Kidney glomerular epithelial cell (primary cell): ENCODE results near the gene FBXO27.
A peak's percentile ranks its signal among the peaks of the same experiment; 100 is the strongest.
"Not testable (repeated sequence)": the region's sequence is repeated elsewhere in the genome, so short reads cannot be mapped to it uniquely, and the experiment has no call there.

ENCODE experiments used
- DNase-seq: peaks from one replicate; lab custom pipeline; 2025; lab: John Stamatoyannopoulos, UW

Gene FBXO27, protein sequence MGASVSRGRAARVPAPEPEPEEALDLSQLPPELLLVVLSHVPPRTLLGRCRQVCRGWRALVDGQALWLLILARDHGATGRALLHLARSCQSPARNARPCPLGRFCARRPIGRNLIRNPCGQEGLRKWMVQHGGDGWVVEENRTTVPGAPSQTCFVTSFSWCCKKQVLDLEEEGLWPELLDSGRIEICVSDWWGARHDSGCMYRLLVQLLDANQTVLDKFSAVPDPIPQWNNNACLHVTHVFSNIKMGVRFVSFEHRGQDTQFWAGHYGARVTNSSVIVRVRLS

DNA sequence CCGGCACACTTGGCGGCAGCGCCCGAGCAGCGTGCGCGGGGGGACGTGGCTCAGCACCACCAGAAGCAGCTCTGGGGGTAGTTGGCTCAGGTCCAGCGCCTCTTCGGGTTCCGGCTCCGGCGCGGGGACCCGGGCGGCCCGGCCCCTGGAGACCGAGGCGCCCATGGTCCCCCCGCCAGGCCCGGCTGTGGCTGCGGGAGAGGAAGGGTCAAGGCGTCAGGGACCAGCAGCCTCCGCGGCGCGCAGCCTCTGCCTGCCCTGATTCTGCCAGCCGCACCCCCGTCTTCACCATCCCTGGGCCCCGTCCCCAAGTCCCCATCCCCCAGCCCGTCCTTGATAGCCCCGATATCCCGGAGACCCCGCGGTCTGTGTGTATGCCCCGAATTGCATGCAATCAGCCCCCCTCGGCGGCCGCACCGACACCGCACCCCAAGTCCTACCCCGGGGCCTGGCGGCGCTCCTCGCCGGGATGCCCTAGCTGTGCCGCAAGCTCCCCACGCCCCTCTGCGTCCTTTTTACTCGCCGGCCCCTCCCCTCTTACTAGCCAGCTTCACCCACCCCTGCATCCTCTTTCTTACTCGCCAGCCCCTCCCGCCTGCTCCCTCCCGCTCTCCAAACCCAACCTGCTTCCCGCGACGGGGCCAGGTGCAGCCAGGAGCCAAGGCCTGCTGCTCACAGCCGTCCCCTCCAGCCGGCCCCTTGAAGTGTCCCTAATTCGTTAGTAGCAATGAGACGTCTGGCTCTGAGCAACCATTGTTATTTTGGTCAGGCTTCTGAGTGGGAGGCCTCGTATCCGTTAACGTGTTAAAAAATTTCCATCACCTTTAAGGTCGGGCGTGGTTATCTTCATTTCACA, at the start of gene FBXO27:
Gene FBXO27, minus strand, starts transcription at position 487 of the 856 bp plus-strand sequence. Its CDS starts 322 bp downstream, at position 165.
- no peak for DNase-seq

DNA sequence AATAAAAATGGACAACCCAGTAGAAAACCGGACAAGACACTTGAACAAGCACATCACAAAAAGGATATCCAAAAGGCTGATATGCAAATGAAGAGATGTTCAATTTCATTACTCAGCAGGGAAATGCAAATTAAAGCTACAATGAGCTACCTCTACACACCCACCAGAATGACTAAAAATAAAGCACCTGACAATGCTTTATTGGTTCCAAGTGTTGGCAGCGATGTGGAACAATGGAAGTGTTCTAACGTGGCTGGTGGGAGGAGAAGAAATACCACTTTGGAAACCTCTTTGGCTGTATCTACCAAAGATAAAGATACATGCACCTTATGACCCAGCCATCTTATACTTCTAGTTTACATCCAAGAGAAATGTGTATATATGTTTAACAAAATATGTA, 48.1 kb upstream of the FBXO27 start:
- no peak for DNase-seq

DNA sequence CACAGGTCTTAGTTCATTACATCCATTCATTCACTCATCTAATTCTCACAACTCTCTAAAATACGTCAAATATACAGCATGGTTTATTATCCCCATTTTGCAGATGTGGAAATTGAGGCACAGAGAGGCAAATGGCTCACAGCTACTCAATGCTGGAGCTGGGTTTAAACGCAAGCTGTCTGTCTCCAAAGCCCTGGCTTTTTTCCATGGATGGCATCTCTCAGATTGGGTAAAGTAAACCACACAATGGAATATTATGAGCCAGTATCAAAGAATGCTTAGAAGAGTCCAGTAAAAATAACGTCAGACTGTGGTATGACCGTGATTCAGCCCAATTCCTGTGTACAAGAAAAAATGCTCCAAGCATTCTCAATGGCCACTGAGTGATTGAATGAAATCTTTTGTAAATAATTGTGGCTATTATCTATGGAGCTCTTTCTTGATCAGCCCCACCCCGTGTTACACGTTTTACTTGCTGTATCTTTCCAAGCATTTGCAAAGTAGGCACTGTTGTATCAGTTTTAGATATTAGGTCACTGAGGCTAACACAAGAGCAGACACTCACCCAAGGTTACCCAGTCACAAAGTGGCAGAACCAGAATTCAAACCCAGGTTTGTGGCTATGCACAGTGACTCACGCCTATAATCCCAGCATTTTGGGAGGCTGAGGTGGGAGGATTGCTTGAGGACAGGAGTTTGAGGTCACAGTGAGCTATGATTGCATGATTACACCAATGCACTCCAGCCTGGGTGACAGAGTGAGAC, 46.3 kb upstream of the FBXO27 start:
- peak; percentile 93 for DNase-seq

DNA sequence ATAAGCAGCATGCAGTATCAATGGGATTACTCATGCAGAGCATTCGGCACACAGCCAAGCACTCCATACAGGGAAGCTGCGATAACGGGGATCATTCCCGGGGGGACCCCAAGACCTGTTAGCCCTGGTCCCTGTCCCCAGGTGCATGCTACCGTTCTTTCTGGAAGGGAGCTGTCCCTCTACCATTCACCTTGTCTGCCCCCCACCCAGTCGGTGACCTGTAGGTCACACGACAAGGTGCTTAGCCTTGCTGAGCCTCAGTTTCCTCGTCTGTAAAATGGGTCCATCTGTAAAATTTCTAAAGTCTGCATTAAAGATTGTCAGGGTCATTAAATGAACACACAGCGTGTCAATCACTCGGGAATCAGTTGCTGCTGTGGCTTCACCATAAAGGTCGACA, 45.0 kb upstream of the FBXO27 start:
- no peak for DNase-seq

DNA sequence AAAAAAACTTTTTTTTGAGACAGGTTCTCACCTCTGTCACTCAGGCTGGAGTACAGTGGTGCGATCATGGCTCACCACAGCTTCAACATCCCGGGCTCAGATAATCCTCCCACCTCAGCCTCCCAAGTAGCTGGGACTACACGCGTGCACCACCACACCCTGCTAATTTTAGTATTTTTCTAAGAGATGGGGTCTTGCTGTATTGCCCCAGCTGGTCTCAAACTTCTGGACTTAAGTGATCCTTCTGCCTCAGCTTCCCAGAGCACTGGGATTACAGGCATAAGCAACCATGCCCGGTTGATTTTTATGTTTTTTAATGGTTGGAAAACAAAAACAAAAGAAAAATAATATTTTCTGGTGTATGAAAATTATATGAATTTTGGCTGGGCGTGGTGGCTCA, 42.6 kb upstream of the FBXO27 start:
- no peak for DNase-seq

DNA sequence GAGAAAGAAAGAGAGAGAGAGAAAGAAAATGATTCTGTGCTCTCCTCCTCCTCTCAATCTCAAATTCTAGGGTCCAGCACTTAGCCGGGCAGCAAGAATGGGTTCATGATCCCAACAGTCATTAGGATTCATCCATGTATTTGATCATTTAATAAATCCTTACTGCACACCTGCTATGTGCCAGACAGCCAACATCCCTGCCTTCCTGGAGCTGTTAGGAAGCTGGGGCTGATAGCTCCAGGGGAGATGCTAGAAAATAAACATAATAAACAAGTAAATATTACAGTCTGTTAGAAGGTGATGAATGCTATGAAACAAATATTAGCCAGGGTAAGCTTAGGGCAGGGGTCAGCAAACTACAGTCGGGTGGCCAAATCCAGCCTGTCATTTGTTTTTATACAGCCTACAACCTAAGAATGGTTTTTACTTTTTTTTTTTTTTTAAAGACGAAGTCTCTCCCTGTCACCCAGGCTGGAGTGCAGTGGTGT, 41.9 kb upstream of the FBXO27 start:
- no peak for DNase-seq

DNA sequence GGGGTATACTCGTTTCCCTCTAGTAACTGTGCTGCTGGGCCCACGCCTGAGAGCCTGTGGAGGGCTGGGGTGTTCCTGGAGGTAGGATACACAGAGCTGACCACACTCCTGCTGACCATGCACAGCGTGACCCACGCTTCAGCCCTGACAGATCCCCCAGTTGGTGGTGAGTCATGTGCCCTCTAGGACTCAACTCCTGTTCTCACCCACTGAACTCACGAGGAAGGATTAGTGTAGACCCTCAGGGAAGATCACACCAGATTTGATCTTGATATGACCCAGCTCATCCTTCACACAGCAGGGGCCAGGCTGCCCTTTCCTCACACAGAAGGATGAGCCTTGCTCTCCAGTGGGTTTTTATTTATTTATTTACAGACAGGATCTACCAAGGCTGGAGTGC, 38.5 kb upstream of the FBXO27 start:
- DNase-seq = no peak

DNA sequence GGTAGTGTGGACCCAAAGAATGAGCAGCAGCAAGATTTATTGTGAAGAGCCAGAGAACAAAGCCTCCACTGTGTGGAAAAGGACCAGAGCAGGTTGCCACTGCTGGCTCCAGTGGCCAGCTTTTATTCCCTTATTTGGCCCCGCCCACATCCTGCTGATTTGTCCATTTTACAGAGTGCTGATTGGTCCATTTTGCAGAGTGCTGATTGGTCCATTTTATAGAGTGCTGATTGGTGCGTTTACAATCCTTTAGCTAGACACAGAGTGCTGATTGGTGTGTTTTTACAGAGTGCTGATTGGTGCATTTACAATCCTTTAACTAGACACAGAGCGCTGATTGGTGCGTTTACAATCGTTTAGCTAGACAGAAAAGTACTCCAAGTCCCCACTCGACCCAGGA, 35.9 kb upstream of the FBXO27 start:
- not testable (repeated sequence) for DNase-seq

DNA sequence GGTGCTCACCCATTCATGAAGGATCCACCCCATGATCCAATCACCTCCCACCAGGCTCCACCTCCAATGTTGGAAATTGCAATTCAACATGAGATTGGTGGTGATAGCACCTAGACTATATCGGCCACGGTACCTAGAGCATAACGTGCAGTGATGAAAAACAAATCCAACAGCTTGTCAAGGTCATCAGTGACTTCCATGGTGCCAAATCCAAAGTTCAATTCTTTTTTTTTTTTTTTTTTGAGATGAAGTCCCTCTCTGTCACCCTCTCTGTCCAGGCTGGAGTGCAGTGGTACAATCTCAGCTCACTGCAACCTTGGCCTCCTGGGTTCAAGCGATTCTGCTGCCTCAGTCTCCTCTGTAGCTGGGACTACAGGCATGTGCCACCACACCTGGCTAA, 34.8 kb upstream of the FBXO27 start:
- DNase-seq = no peak

DNA sequence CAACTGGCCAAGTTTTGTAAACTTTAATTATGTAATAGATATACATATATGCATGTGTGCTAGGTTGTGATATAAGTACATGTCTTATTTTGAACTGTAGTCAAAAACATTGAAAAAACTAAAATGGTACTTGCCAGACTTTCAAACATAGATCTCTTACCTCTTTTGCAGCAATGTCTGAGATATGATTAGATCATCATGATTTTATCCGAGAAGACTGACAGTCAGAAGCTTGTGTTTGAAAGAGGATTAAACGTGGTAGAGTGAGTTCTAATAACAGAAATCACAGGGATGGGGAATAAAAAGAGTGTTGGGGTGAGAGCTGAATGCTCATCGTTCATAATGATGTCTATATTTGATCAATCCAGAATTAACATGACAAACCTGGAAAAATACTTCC, 33.6 kb upstream of the FBXO27 start:
- DNase-seq = no peak

DNA sequence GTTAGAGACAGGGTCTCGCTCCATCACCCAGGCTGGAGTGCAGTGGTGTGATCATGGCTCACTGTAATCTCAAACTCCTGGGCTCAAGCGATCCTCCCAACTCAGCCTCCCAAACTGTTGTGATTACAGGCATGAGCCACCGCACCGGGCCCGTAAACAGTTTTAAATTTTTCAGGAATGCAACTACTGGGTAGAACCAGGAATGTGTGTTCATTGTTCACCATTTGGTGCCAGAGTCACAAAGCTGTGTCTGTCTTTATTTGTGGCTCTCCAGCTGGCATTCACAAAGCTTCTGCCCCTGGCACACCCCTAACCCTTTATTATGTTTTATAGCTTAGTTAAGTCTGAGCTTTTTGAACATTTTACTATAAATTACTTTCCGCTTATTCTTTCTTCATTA, 32.1 kb upstream of the FBXO27 start:
- DNase-seq = no peak

DNA sequence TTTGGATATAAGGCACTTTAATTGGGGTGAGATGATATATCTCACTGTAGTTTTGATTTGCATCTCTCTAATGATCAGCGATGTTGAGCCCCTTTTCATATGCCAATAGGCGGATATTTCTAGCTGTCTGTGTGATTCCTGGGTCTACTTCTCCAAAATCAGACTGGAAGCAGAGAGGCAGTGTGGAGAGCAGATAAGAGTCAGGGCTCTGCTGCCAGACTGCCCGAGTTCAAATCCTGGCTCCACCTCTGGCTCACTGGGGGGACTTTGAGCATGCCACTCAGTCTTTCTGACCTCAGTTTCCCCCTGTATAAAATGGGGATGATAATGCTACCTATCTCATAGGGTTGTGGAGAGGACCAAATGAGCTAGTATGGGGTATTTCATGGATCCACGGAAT, 27.8 kb upstream of the FBXO27 start:
- no peak for DNase-seq

DNA sequence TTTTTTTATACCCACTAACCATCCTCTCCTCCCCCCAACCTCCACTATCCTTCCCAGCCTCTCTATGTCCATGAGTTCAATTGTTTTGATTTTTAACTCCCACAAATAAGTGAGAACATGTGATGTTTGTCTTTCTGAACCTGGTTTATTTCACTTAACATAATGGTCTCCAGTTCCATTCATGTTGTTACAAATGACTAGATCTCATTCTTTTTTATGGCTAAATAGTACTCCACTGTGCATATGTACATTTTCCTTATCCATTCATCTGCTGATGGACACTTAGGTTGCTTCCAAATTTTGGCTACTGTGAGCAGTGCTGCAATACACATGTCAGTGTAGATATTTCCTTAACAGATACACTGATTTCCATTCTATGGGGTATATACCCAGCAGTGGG, 27.0 kb upstream of the FBXO27 start:
- no peak for DNase-seq

DNA sequence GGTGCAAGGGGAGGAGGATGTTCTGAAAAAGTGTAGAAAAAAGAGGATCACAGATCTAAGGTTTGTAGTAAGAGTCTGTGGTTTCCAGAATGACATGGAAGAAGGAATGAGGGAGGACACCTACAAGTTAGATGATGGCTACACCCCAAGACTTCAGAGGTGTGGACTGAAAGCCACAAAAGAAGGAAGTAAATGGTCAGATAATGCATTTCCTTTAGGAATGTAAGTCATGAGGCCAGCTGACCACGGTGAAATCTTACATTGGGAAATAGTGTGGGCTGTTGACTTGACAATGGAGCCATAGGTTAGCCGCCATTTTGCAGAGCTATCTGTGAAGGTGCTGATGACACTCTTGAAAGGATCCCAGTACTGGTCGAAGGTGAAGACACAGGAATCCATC, 25.3 kb upstream of the FBXO27 start:
- no peak for DNase-seq

DNA sequence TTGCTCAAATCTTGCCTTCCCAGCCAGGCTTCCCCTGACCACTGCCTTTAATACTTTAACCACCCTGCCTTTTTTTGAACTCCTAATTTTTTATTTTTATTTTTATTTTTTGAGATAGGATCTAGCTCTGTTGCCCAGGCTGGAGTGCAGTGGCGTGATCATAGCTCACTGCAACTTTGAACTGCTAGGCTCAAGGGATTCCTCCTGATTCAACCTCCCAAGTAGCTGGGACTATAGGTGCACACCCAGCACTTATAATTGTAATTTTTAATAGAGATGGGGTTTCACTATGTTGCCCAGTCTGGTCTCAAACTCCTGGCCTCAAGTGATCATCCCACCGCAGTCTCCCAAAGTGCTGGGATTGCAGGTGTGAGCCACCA, 21.7 kb upstream of the FBXO27 start:
- no peak for DNase-seq

DNA sequence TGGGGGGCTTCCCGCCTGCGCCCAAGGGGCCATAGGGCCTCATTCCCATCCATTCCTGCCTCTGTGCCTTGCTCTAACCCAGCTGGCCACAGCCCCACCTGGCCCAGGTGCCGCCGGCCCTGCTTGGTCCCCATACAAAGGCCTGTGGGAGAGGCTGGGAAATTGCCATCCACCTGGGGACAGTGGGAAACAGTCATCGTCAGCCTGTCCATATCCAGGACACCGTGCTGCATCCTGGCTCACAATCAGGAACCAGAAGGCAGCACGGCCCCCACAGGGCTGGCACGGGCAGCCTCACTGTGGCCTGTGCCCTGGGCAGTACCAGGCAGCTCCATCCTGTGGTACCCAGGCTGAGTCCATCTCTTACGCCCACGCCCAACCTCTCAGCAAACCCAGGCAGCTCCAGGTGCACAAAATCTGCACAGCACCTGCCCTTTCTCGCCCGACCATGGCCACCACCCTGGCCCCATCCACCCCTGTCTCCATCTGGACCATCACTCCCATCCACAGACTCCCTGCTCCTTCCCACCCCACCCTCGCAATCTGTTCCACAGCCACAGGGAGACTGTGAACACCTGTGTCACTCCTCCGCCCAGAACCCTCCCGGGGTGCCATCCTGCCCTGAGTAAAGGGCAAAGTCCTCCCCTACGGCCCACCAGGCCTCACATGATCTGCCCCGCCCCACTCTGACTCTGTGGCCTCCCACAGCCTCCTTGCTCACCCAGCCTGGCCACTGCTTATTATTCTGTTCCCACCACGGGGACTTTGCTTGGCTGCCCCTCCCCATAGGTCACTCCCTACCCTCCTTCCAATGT, 21.1 kb upstream of the FBXO27 start:
- DNase-seq = no peak

DNA sequence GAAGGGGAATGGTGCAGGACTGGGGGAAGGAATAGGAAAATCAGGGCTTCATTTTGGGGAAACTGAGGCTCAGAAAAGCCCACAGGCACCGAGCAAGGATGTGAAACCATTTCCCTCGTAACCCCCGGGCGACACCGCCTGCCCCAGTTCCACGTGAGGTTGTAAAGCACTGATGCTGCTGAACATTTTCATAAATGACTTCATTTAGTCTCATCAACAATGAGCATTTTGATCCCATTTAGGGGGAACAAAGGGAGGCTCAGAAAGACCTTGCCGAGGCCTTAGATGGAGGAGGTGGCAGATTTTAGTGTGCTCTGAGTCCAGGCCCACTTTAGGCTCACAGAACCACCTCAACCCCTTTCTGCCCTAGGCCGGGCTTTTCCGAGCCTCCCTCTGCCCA, 20.5 kb upstream of the FBXO27 start:
- DNase-seq = no peak

DNA sequence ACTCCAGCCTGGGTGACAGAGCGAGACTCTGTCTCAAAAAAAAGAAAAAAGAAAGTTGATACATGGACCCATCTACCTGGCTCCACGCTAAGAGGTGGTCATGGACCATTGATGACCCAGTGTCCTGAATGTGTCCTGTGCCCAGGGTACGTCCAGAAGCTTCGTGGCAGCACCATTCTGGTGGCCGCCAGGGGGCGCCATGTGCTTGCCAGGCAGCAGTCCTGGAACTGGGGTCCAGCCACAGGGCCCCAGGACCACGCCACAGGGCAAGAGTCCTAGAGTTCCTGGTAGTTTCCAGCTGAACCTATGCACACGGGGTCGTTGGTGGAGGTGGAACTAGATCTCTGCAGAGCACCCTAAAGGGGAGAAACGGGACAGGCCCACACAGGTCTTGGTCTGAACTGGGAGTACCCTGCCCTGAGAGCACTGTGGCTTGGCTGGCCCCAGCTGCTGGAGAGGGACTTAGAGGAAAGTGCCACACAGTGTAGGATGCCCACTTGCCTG, 19.9 kb upstream of the FBXO27 start:
- DNase-seq = peak; percentile 6

DNA sequence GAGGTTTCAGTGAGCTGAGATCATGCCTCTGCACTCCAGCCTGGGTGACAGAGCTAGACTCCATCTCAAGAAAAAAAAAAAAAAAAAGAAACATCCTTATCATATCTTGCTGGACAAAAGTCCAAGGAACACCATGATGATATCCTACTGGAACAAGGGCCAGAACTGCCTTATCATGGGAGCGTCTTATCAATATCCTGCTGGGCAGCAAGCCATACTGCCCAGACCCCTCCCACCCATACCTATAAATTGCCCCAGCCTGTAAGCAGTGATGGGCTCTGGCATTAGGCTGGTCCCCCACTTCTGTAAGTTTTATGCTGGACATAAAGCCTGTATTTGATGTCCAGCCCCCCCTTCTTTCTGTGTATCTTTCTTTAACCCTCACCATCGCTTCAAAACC, 14.7 kb upstream of the FBXO27 start:
- DNase-seq = no peak

DNA sequence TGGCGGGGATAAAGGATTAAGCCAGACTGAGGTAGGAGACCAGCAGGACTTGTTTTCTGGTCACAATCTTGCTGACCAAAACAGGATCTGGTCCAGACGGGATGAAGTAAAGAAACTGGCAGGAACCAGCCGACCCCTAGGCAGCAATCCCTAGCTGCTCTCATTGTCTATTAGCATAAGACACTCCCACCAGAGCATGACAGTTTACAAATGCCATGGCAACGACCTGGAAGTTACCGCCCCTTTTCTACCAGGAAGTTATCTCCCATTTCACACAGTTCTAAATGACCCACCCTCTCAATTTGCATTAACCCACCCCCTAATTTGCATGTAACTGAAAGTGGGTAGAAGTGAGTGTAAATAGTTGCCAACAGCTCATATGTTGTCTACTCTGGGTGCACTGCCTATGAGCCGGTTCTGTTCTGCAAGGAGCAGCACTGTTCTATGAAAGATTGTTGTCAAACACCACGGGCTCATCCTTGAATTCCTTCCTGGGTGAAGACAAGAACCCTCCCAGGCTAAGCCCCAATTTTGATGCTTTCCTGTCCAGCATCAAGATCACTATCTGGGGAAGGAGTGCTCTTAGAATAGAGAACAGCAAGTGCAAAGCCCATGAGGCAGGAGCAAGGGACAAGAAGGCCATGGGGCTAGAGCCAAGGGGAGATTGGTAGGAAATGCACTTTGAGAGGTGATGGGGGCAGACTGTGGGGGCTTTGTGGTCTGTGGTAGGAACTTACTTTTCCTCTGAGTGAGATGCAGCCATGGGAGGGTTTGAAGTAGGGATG, 13.9 kb upstream of the FBXO27 start:
- DNase-seq = peak; percentile 40

DNA sequence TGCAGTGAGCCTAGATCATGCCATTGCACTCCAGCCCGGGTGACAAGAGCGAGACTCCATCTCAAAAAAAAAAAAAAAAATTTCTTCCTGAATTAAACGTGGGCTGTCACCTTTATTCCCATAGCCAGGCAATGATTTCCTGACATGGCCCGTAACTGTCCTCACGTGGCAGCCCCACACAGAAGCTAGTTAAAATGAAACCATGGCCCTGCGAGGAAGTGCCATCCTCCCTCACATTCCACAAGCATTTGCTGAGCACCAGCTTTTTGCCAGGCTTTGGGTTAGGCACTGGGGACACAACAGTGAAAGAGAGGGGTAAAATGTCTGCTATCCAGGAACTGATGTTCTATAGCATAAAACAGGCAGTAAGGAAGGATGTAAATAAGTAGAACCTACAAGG, 13.2 kb upstream of the FBXO27 start:
- DNase-seq = peak; percentile 21
